Thymus (tissue), 11 donors: ENCODE data around the gene RHOV. TPM values are rescaled to one million over a fixed set of nuclear protein-coding genes. Genes with fewer than 3 reads are reported as not detected.
A peak's percentile ranks its signal among the peaks of the same experiment; 100 is the strongest.

Experiments used
- DNase-seq, 9 donors: peaks; one replicate each; pipeline ENCODE4 v3.0.0-alpha.2; 2013; ENCODE audit warnings: low spot score in 9 of 9, low read depth in 6 of 9, missing footprints in 1 of 9
- H3K27ac ChIP-seq, 2 donors: one replicate each; pipeline ENCODE4 v1.5.1; 2013; ENCODE audit warnings: control low read depth in 1 of 2, low read depth in 1 of 2, low read length in 1 of 2, mild to moderate bottlenecking in 1 of 2, moderate library complexity in 1 of 2
- H3K27me3 ChIP-seq, 2 donors: one replicate each; pipeline ENCODE4 v1.5.1; 2013; ENCODE audit warnings: low read length in 1 of 2; ENCODE audit not compliant: control insufficient read depth in 2 of 2, insufficient read depth in 1 of 2
- H3K36me3 ChIP-seq, 2 donors: one replicate each; pipeline ENCODE4 v1.5.1; 2013; ENCODE audit warnings: low read length in 1 of 2, mild to moderate bottlenecking in 1 of 2, moderate library complexity in 1 of 2; ENCODE audit not compliant: control insufficient read depth in 2 of 2, insufficient read depth in 2 of 2
- H3K4me1 ChIP-seq, 2 donors: one replicate each; pipeline ENCODE4 v1.5.1; 2013; ENCODE audit warnings: low read length in 2 of 2; ENCODE audit not compliant: control insufficient read depth in 2 of 2, insufficient read depth in 2 of 2
- H3K4me3 ChIP-seq, 2 donors: one replicate each; pipeline ENCODE4 v1.5.1; 2013; ENCODE audit warnings: low read length in 2 of 2, control low read depth in 1 of 2, mild to moderate bottlenecking in 1 of 2
- H3K9me3 ChIP-seq, 2 donors: one replicate each; pipeline ENCODE4 v1.5.1; 2013; ENCODE audit warnings: low read length in 1 of 2, mild to moderate bottlenecking in 1 of 2; ENCODE audit not compliant: control insufficient read depth in 2 of 2, insufficient read depth in 1 of 2
- WGBS: extraction: QIAGEN DNeasy Blood & Tissue Kit; methylation state at CpG from one replicate; pipeline ENCODE4 v1.1.7; 2013; 5-methylcytosine and 5-hydroxymethylcytosine counted together
- polyA plus RNA-seq: library from polyadenylated mRNA; stranded (reverse); fragments of 200-250 nt; gene quantifications from one replicate; pipeline ENCODE4 v1.2.3, GENCODE V29; 2013
- total RNA-seq: library from RNA; stranded (reverse); fragments of 120-200 nt; gene quantifications from one replicate; pipeline ENCODE4 v1.2.4, GENCODE V29; 2013
- donor health status: healthy.

The RHOV gene
- total and polyA plus RNA-seq, 2 donors, result 3.4 to 15.3 TPM

- no peak for DNase-seq
- Histone ChIP-seq H3K27me3 (no peaks in the 10 kb centered on the region), H3K4me1 (peaks cover 0 to 2% of the 10 kb centered on the region in 2 donors), H3K9me3 (peaks cover 0 to 4% of the 10 kb centered on the region in 2 donors), H3K27ac (no peak overlapping the region), H3K36me3 (no peaks in the 10 kb centered on the region), H3K4me3 (no peak overlapping the region)
- WGBS, result over 99% methylated on average over 6 of the region's 6 CpGs
Observed at GRCh38 chr15:40881351-40881750, 7.3 kb upstream of the RHOV start.

- Histone ChIP-seq H3K27ac (no peak overlapping the region), H3K4me1 (peaks cover 0 to 3% of the 10 kb centered on the region in 2 donors), H3K9me3 (peaks cover 0 to 4% of the 10 kb centered on the region in 2 donors), H3K27me3 (peaks cover 0 to 3% of the 10 kb centered on the region in 2 donors), H3K4me3 (no peak overlapping the region), H3K36me3 (no peaks in the 10 kb centered on the region)
- DNase-seq, result no peak
- WGBS, result 93% methylated on average over 6 of the region's 6 CpGs
Observed at GRCh38 chr15:40879609-40880008, 5.6 kb upstream of the RHOV start.

GRCh38 chr15:40878785-40879184 is 4.8 kb upstream of the RHOV start:
- WGBS, result 89% methylated on average over 1 of the region's 1 CpG
- Histone ChIP-seq H3K4me1 (peaks cover 0 to 5% of the 10 kb centered on the region in 2 donors), H3K27ac (no peak overlapping the region)

GRCh38 chr15:40877694-40878093 is 3.7 kb upstream of the RHOV start:
- no peaks in the 10 kb centered on the region for H3K36me3 ChIP-seq
- H3K4me1 ChIP-seq, result peaks cover 3 to 9% of the 10 kb centered on the region in 2 donors
- H3K4me3 ChIP-seq, result no peak overlapping the region
- H3K27ac ChIP-seq, result no peak overlapping the region
- peaks cover 0 to 20% of the 10 kb centered on the region in 2 donors for H3K27me3 ChIP-seq
- WGBS, result 95% methylated on average over 2 of the region's 2 CpGs
- no peak for DNase-seq
- H3K9me3 ChIP-seq, result peaks cover 0 to 2% of the 10 kb centered on the region in 2 donors

More at GRCh38 chr15:40878785-40879184, 4.8 kb upstream of the RHOV start:
- Histone ChIP-seq H3K4me3 (no peak overlapping the region), H3K27me3 (peaks cover 0 to 9% of the 10 kb centered on the region in 2 donors), H3K9me3 (peaks cover 0 to 4% of the 10 kb centered on the region in 2 donors), H3K36me3 (no peaks in the 10 kb centered on the region)
- DNase-seq, result no peak

- H3K4me1 ChIP-seq, result peaks cover 3 to 21% of the 10 kb centered on the region in 2 donors
- 74% methylated on average over 6 of the region's 6 CpGs for WGBS
- H3K27me3 ChIP-seq, result peaks cover 0 to 27% of the 10 kb centered on the region in 2 donors
- no peak overlapping the region for H3K27ac ChIP-seq
- no peaks in the 10 kb centered on the region for H3K9me3 ChIP-seq
- H3K36me3 ChIP-seq, result no peaks in the 10 kb centered on the region
- no peak overlapping the region for H3K4me3 ChIP-seq
- DNase-seq, result no peak
Observed at GRCh38 chr15:40875991-40876730, 2.1 kb upstream of the RHOV start.

- H3K27ac ChIP-seq, result peak overlapping the region in 1 of 2 donors; percentile 47
- WGBS, result 73% methylated on average over 33 of the region's 33 CpGs
- peak overlapping the region; percentile 29 to 55 for H3K4me3 ChIP-seq
Observed at GRCh38 chr15:40872791-40873693, 992 bp downstream of the RHOV start.

GRCh38 chr15:40871749-40872617 is 2.1 kb downstream of the RHOV start:
- Histone ChIP-seq H3K36me3 (no peaks in the 10 kb centered on the region), H3K4me3 (no peak overlapping the region), H3K27me3 (peaks cover 0 to 27% of the 10 kb centered on the region in 2 donors), H3K9me3 (no peaks in the 10 kb centered on the region), H3K27ac (peak overlapping the region in 1 of 2 donors; percentile 47), H3K4me1 (peaks cover 3 to 19% of the 10 kb centered on the region in 2 donors)
- WGBS, result 88% methylated on average over 13 of the region's 13 CpGs
- DNase-seq, result no peak

More at GRCh38 chr15:40872791-40873693, 992 bp downstream of the RHOV start:
- Histone ChIP-seq H3K27me3 (peaks cover 0 to 27% of the 10 kb centered on the region in 2 donors), H3K4me1 (peaks cover 3 to 19% of the 10 kb centered on the region in 2 donors), H3K9me3 (no peaks in the 10 kb centered on the region), H3K36me3 (no peaks in the 10 kb centered on the region)
- no peak for DNase-seq

- Histone ChIP-seq H3K36me3 (no peaks in the 10 kb centered on the region), H3K9me3 (no peaks in the 10 kb centered on the region), H3K27ac (no peak overlapping the region), H3K27me3 (peaks cover 0 to 27% of the 10 kb centered on the region in 2 donors), H3K4me1 (peaks cover 3 to 19% of the 10 kb centered on the region in 2 donors), H3K4me3 (no peak overlapping the region)
- 94% methylated on average over 1 of the region's 1 CpG for WGBS
- no peak for DNase-seq
Observed at GRCh38 chr15:40870716-40871115, 3.3 kb downstream of the RHOV start.
